Loucy (cell line): ENCODE data around the gene ZNF318.

Experiments used
- EZH2phosphoT487 ChIP-seq: fragments of 200-600 bp; IDR thresholded peaks from 2 replicates; pipeline ENCODE4 v1.6.1; 2018; ENCODE audit warnings: antibody characterized with exemption, mild to moderate bottlenecking, moderate library complexity, borderline replicate concordance
- TF ChIP-seq, protein P1 (sequence below): fragments of 200-600 bp; sonication (generic); conservative IDR thresholded peaks from 2 replicates; pipeline ENCODE4 v1.5.1; 2014; ENCODE audit warnings: mild to moderate bottlenecking, antibody characterized with exemption, low read length

DNA sequence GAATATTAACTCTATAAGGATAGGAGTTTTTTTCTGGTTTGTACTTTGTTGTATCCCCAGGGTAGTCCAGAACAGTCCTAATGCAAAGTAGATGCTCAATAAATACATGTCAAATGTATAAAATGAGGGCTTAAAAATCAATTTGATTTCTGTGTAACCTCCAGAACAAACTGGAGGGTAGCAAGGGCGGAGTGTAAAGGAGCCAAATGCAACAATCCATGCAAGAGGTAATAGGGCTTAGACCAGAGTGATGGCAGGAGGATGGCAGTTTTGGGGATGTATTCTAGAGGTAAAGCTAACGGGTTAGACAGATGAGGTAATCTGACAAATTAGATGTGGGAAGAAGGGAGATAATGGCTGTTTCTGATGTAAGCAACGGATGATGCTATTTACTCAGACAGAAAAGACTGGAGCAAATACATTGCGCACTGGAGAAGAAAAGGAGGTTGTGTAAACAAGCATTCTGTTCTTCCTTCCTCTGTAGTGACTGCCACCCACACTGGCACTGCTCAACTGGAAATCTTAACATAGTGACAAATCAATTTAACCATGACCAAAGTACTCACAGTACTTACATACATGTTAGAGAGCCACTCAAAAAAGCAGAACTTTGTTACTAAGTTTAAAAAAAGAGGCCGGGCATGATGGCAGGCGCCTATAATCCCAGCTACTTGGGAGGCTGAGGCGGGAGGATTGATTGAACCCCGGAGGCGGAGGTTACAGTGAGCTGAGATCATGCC, 2.0 kb downstream of the ZNF318 start:
- TF ChIP-seq EZH2phosphoT487 = no peak
- TF ChIP-seq, protein P1, sequence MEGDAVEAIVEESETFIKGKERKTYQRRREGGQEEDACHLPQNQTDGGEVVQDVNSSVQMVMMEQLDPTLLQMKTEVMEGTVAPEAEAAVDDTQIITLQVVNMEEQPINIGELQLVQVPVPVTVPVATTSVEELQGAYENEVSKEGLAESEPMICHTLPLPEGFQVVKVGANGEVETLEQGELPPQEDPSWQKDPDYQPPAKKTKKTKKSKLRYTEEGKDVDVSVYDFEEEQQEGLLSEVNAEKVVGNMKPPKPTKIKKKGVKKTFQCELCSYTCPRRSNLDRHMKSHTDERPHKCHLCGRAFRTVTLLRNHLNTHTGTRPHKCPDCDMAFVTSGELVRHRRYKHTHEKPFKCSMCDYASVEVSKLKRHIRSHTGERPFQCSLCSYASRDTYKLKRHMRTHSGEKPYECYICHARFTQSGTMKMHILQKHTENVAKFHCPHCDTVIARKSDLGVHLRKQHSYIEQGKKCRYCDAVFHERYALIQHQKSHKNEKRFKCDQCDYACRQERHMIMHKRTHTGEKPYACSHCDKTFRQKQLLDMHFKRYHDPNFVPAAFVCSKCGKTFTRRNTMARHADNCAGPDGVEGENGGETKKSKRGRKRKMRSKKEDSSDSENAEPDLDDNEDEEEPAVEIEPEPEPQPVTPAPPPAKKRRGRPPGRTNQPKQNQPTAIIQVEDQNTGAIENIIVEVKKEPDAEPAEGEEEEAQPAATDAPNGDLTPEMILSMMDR = no peak
